ENCODE data around the gene EXTL1. TPM values are rescaled to one million over a fixed set of nuclear protein-coding genes. Genes with fewer than 3 reads are reported as not detected.

Gene EXTL1
- total and polyA plus RNA-seq, 2 of the 4 experiments (the other 2 are of a cell fraction) = 0.90 to 5.2 TPM

- dilution Hi-C loops (cut with HindIII; ENCODE audit: low sequenced_read_pairs, unreplicated experiment) (no loop called here), in situ Hi-C loops (cut with MboI; ENCODE audit: low sequenced_read_pairs) (no loop called here), intact Hi-C loops (cut with micrococcal nuclease) (no loop called here)
- no peak for TF ChIP-seq CTCF (conservative IDR thresholded peaks at IDR 0.05; ENCODE audit: low read depth, low read length)
- TF ChIP-seq CEBPB (IDR thresholded peaks at IDR 0.05; ENCODE audit: low read depth, low read length) = no peak
- no peak for TF ChIP-seq USF2 (IDR thresholded peaks at IDR 0.05; ENCODE audit: low read depth, low read length)
- TF ChIP-seq NFE2L2 (IDR thresholded peaks at IDR 0.05; ENCODE audit: low read depth, low read length) = no peak
- no peak for TF ChIP-seq SMC3 (IDR thresholded peaks at IDR 0.05; ENCODE audit: low read depth, low read length)
- TF ChIP-seq FOS (IDR thresholded peaks at IDR 0.05; ENCODE audit: low read depth, low read length) = no peak
- no peak for TF ChIP-seq CHD1 (IDR thresholded peaks at IDR 0.05; ENCODE audit: low read depth, low read length)
- TF ChIP-seq MAZ (IDR thresholded peaks at IDR 0.05; ENCODE audit: borderline replicate concordance, low read depth, low read length) = no peak
- TF ChIP-seq POLR2A (IDR thresholded peaks at IDR 0.05; ENCODE audit: low read depth, low read length) = no peak
- no peak for TF ChIP-seq ELK1 (IDR thresholded peaks at IDR 0.05; ENCODE audit: borderline replicate concordance, low read depth, low read length)
- TF ChIP-seq RFX5 (IDR thresholded peaks at IDR 0.05; ENCODE audit: low read depth, low read length) = no peak
- no peak for TF ChIP-seq RCOR1 (IDR thresholded peaks at IDR 0.05; ENCODE audit: insufficient replicate concordance, low read length)
- no peak for TF ChIP-seq BHLHE40 (IDR thresholded peaks at IDR 0.05; ENCODE audit: low read depth, low read length)
- TF ChIP-seq RAD21 (IDR thresholded peaks at IDR 0.05; ENCODE audit: low read length) = no peak
- TF ChIP-seq MAFK (IDR thresholded peaks at IDR 0.05; ENCODE audit: low read depth, low read length) = no peak
- no peak for TF ChIP-seq MXI1 (IDR thresholded peaks at IDR 0.05; ENCODE audit: borderline replicate concordance, low read depth, low read length)
- CTCF ChIA-PET = no interaction called here
- Histone ChIP-seq H3K36me3 (ENCODE audit: control insufficient read depth, insufficient read depth, low read length) (peaks cover 41% of the 10 kb centered on the region), H3K27me3 (ENCODE audit: control insufficient read depth, insufficient read depth, low read length) (no peaks in the 10 kb centered on the region), H3K4me2 (ENCODE audit: low read depth, low read length) (no peak overlapping the region), H4K20me1 (ENCODE audit: insufficient read depth, low read length) (no peaks in the 10 kb centered on the region), H3K9ac (ENCODE audit: low read depth, low read length) (no peak overlapping the region), H3K23ac (ENCODE audit: low read depth, low read length) (no peak overlapping the region), H3K4me1 (ENCODE audit: control insufficient read depth, insufficient read depth, low read length) (no peaks in the 10 kb centered on the region), H3K9me3 (ENCODE audit: control insufficient read depth, insufficient read depth, low read length) (no peaks in the 10 kb centered on the region), H4K91ac (ENCODE audit: insufficient read depth, low read depth, low read length) (no peak overlapping the region), H2AK9ac (replicated peaks; ENCODE audit: low read depth, low read length, poor library complexity) (no peak overlapping the region), H2AFZ (replicated peaks; ENCODE audit: low read length, poor library complexity) (no peak overlapping the region), H4K8ac (ENCODE audit: low read depth in 2 of 2, low read length in 2 of 2) (no peak overlapping the region), H3K14ac (replicated peaks; ENCODE audit: low read depth, low read length) (no peak overlapping the region), H4K5ac (ENCODE audit: low read depth, low read length) (no peak overlapping the region), H3K79me1 (ENCODE audit: low read depth in 1 of 2, low read length in 2 of 2) (no peaks in the 10 kb centered on the region), H2BK20ac (ENCODE audit: low read depth, low read length) (no peak overlapping the region), H2BK15ac (ENCODE audit: low read depth, low read length) (no peak overlapping the region), H3K9me1 (ENCODE audit: insufficient read depth, low read length) (0 out of 2 replicates have a peak, but pooled peaks cover 3% of the 10 kb centered on the region), H3K27ac (ENCODE audit: insufficient read depth, low read length) (no peak overlapping the region), H2BK120ac (ENCODE audit: low read depth, low read length) (no peak overlapping the region), H3K18ac (ENCODE audit: low read depth, low read length) (no peak overlapping the region), H3K4me3 (ENCODE audit: insufficient read depth, low read depth, low read length) (no peak overlapping the region), H2BK5ac (ENCODE audit: low read depth, low read length, poor library complexity, severe bottlenecking) (no peak overlapping the region), H3K56ac (ENCODE audit: extremely low read depth, insufficient read depth, low read length) (no peak overlapping the region), H3K4ac (ENCODE audit: low read depth, low read length) (no peak overlapping the region), H2AK5ac (ENCODE audit: low read depth, low read length) (no peak overlapping the region)
- BruUV-seq (replicated peaks) = no TSS peak
- POLR2A ChIA-PET (ENCODE audit: unreplicated experiment) = no interaction called here
- ATAC-seq (ENCODE audit: low read depth) = no peak
- WGBS, 2 experiments (ENCODE audit: extremely low coverage in 2 of 2, insufficient read length in 1 of 2) = no CpG with 5 or more reads among the region's 7 CpGs
- no peak for DNase-seq
Measured at GRCh38 chr1:25979210-25979609, 42.4 kb upstream of the EXTL1 start.

Measured in IMR-90 (cell line).